ENCODE data around the gene SPATS2.

Gene SPATS2

DNA sequence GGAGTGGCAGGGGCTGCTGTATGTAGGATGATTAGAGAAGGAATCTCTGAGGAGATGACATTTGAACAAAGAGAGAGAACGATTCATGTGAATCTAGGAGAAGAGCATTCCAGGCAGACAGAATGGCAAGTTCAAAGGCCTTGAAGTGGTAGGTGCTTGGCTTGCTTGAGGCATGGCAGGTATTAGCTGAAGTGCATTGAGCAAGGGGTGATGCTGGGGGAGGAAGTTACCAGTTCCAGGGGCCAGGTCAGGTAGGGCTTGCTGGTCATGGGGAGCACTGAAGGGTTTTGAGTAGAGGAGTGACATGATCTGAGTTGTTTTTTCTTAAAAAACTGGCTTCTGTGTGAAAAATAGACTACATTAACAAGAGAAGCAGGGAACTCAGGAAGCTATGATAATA is 71.8 kb downstream of the SPATS2 start:
- no peak overlapping the region for H3K4me3 ChIP-seq (ENCODE audit: low read depth in 1 of 2, low read length in 1 of 2)
- TF ChIP-seq, protein P1, sequence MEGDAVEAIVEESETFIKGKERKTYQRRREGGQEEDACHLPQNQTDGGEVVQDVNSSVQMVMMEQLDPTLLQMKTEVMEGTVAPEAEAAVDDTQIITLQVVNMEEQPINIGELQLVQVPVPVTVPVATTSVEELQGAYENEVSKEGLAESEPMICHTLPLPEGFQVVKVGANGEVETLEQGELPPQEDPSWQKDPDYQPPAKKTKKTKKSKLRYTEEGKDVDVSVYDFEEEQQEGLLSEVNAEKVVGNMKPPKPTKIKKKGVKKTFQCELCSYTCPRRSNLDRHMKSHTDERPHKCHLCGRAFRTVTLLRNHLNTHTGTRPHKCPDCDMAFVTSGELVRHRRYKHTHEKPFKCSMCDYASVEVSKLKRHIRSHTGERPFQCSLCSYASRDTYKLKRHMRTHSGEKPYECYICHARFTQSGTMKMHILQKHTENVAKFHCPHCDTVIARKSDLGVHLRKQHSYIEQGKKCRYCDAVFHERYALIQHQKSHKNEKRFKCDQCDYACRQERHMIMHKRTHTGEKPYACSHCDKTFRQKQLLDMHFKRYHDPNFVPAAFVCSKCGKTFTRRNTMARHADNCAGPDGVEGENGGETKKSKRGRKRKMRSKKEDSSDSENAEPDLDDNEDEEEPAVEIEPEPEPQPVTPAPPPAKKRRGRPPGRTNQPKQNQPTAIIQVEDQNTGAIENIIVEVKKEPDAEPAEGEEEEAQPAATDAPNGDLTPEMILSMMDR (IDR thresholded peaks at IDR 0.05) = no peak
- no peaks in the 10 kb centered on the region for H3K36me3 ChIP-seq
- no peaks in the 10 kb centered on the region for H3K4me1 ChIP-seq (ENCODE audit: control insufficient read depth in 1 of 2, insufficient read depth in 1 of 2, low read depth in 1 of 2, low read length in 1 of 2)
- H3K27ac ChIP-seq = no peak overlapping the region
- H3K27me3 ChIP-seq = no peaks in the 10 kb centered on the region
- no peaks in the 10 kb centered on the region for H3K9me3 ChIP-seq

- Histone ChIP-seq H3K9me3 (no peaks in the 10 kb centered on the region), H3K36me3 (no peaks in the 10 kb centered on the region), H3K4me1 (ENCODE audit: control insufficient read depth in 1 of 2, insufficient read depth in 1 of 2, low read depth in 1 of 2, low read length in 1 of 2) (no peaks in the 10 kb centered on the region), H3K27ac (no peak overlapping the region), H3K4me3 (ENCODE audit: low read depth in 1 of 2, low read length in 1 of 2) (no peak overlapping the region), H3K27me3 (no peaks in the 10 kb centered on the region)
- TF ChIP-seq, protein P1 (IDR thresholded peaks at IDR 0.05) = no peak
Measured at GRCh38 chr12:49440035-49440434, 72.8 kb downstream of the SPATS2 start.

- H3K27me3 ChIP-seq = no peaks in the 10 kb centered on the region
- H3K27ac ChIP-seq = no peak overlapping the region
- no peaks in the 10 kb centered on the region for H3K9me3 ChIP-seq
- no peak overlapping the region for H3K4me3 ChIP-seq (ENCODE audit: low read depth in 1 of 2, low read length in 1 of 2)
- no peaks in the 10 kb centered on the region for H3K36me3 ChIP-seq
- TF ChIP-seq, protein P1 (IDR thresholded peaks at IDR 0.05) = no peak
- H3K4me1 ChIP-seq (ENCODE audit: control insufficient read depth in 1 of 2, insufficient read depth in 1 of 2, low read depth in 1 of 2, low read length in 1 of 2) = no peaks in the 10 kb centered on the region
Measured at GRCh38 chr12:49442915-49443314, 75.7 kb downstream of the SPATS2 start.

DNA sequence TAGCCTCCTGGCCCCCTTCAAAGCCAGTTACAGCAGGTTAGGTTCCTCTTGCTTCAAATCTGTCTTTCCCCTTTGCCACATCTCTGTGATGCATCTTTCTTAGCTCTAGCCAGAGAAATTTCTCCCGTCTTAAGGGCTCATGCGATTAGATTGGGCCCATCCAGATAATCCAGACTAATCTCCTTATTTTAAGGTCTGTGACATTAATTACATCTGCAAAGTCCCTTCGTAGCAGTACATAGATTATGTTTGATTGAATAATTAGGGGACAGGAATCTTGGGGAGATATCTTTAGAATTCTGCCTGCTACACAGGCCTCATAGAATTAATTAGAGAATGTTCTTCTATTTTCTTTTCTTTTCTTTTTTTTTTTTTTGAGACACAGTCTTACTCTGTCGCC is 79.3 kb downstream of the SPATS2 start:
- no peaks in the 10 kb centered on the region for H3K27me3 ChIP-seq
- TF ChIP-seq, protein P1 (IDR thresholded peaks at IDR 0.05) = no peak
- no peaks in the 10 kb centered on the region for H3K36me3 ChIP-seq
- no peaks in the 10 kb centered on the region for H3K4me1 ChIP-seq (ENCODE audit: control insufficient read depth in 1 of 2, insufficient read depth in 1 of 2, low read depth in 1 of 2, low read length in 1 of 2)
- no peak overlapping the region for H3K27ac ChIP-seq
- no peak overlapping the region for H3K4me3 ChIP-seq (ENCODE audit: low read depth in 1 of 2, low read length in 1 of 2)
- H3K9me3 ChIP-seq = no peaks in the 10 kb centered on the region

- Histone ChIP-seq H3K36me3 (no peaks in the 10 kb centered on the region), H3K4me1 (ENCODE audit: control insufficient read depth in 1 of 2, insufficient read depth in 1 of 2, low read depth in 1 of 2, low read length in 1 of 2) (no peaks in the 10 kb centered on the region), H3K9me3 (no peaks in the 10 kb centered on the region), H3K27ac (no peak overlapping the region), H3K27me3 (no peaks in the 10 kb centered on the region), H3K4me3 (ENCODE audit: low read depth in 1 of 2, low read length in 1 of 2) (no peak overlapping the region)
- TF ChIP-seq, protein P1 (IDR thresholded peaks at IDR 0.05) = no peak
Measured at GRCh38 chr12:49448858-49449257, 81.6 kb downstream of the SPATS2 start.
